Panc1 (cell line): ENCODE results near the gene PLCB1. TPM values are rescaled to one million over a fixed set of nuclear protein-coding genes. Genes with fewer than 3 reads are reported as not detected.

Experiments
- ATAC-seq: fragments of 200-7000 bp; cut with Tn5 transposase; 2 replicates; pipeline ENCODE4 v1.9.1; 2020; ENCODE audit warnings: mild to moderate bottlenecking, moderate library complexity
- Bru-seq: library from RNA; stranded (reverse); fragments of 400-500 nt; gene quantifications from one replicate; lab custom pipeline; 2021; lab: Mats Ljungman, UMichigan
- BruChase-seq, 2 experiments: library from RNA; stranded (reverse); fragments of 400-500 nt; gene quantifications; one replicate each; lab custom pipeline; 2021; lab: Mats Ljungman, UMichigan
- BruUV-seq: library from RNA; stranded (reverse); fragments of 400-500 nt; replicated peaks from 2 replicates; lab custom pipeline; 2021; lab: Mats Ljungman, UMichigan
- CTCF ChIA-PET: fragments of 300-600 bp; sonication (Branson Sonifier 250); formaldehyde crosslinking; loops from one replicate; lab custom pipeline; 2022; ENCODE audit warnings: antibody characterized with exemption; lab: Charles Lee
- POLR2A ChIA-PET: fragments of 300-600 bp; sonication (Branson Sonifier 250); formaldehyde crosslinking; loops from one replicate; lab custom pipeline; 2022; ENCODE audit warnings: antibody characterized with exemption; lab: Charles Lee
- DNase-seq: peaks from one replicate; pipeline ENCODE4 v3.0.0-alpha.2; 2010; ENCODE audit warnings: low read depth, low spot score
- H3K27ac ChIP-seq: 2 replicates; pipeline ENCODE4 v1.5.1; 2011; ENCODE audit warnings: mild to moderate bottlenecking, low read length, inconsistent platforms
- H3K27me3 ChIP-seq: fragments of 200-500 bp; sonication (Bioruptor generic); 2 replicates; pipeline ENCODE4 v1.6.0; 2014; ENCODE audit warnings: low read length, inconsistent platforms; ENCODE audit not compliant: control insufficient read depth, insufficient read depth
- H3K36me3 ChIP-seq: fragments of 200-500 bp; sonication (Bioruptor generic); 2 replicates; pipeline ENCODE4 v1.5.1; 2014; ENCODE audit warnings: inconsistent platforms, mild to moderate bottlenecking, low read length, moderate library complexity; ENCODE audit not compliant: control insufficient read depth, insufficient read depth
- H3K4me1 ChIP-seq: 2 replicates; pipeline ENCODE4 v1.5.1; 2011; ENCODE audit warnings: inconsistent platforms, mild to moderate bottlenecking, low read length, moderate library complexity; ENCODE audit not compliant: control insufficient read depth, insufficient read depth
- H3K4me3 ChIP-seq, 2 experiments: 2 replicates each; pipeline ENCODE4 v1.5.1; 2011 to 2012; ENCODE audit warnings: low read depth in 2 of 2, low read length in 2 of 2, mild to moderate bottlenecking in 2 of 2, inconsistent platforms in 1 of 2, moderate library complexity in 1 of 2
- H3K9me3 ChIP-seq: fragments of 200-500 bp; sonication (Bioruptor generic); 2 replicates; pipeline ENCODE4 v1.5.1; 2014; ENCODE audit warnings: low read depth, mild to moderate bottlenecking, inconsistent platforms, low read length, moderate library complexity; ENCODE audit not compliant: control insufficient read depth, insufficient read depth
- POLR2AphosphoS5 ChIP-seq: IDR thresholded peaks from 2 replicates; pipeline ENCODE4 v1.6.1; 2012; ENCODE audit warnings: mild to moderate bottlenecking, low read depth, low read length, moderate library complexity
- SIN3A ChIP-seq: IDR thresholded peaks from 2 replicates; pipeline ENCODE4 v1.6.1; 2012; ENCODE audit warnings: low read depth, mild to moderate bottlenecking, low read length, moderate library complexity, borderline replicate concordance; ENCODE audit not compliant: insufficient read depth
- in situ Hi-C: cut with HindIII; loops from 2 replicates; pipeline ENCODE4 v1.10.0; 2016; ENCODE audit warnings: low sequenced_read_pairs, low pct_unique_long_range_greater_than_20kb
- intact Hi-C: fragments of 100-400 bp; cut with micrococcal nuclease; formaldehyde crosslinking; loops from one replicate; pipeline ENCODE4 v1.10.0; 2022; ENCODE audit not compliant: unreplicated experiment
- long read RNA-seq: library from polyadenylated mRNA; unstranded; transcript quantifications from one replicate; pipeline ENCODE4 v2.0.0, GENCODE V29; 2021; ENCODE audit not compliant: unreplicated experiment
- polyA plus RNA-seq: library from polyadenylated mRNA; unstranded; fragments of >200 nt; gene quantifications from one replicate; pipeline ENCODE4 v1.2.1, GENCODE V29; 2012; ENCODE audit warnings: missing spikeins; ENCODE audit not compliant: insufficient read length
- total RNA-seq: library from RNA; stranded (reverse); gene quantifications from one replicate; pipeline ENCODE4 v1.2.1, GENCODE V29; 2021; ENCODE audit not compliant: unreplicated experiment
- TF ChIP-seq, protein P1 (sequence below), 2 experiments: IDR thresholded peaks; 2 replicates each; pipeline ENCODE4 v1.6.1; 2011 to 2012; ENCODE audit warnings: low read depth in 2 of 2, control low read depth in 1 of 2, low read length in 1 of 2, mild to moderate bottlenecking in 1 of 2, moderate library complexity in 1 of 2; ENCODE audit not compliant: insufficient read depth in 1 of 2
- TF ChIP-seq, protein P2 (sequence below): fragments of 450-650 bp; IDR thresholded peaks from 2 replicates; pipeline ENCODE4 v1.5.1; 2017; ENCODE audit warnings: mild to moderate bottlenecking

The PLCB1 gene
- 0.59 TPM for total RNA-seq
- 0.21 TPM for polyA plus RNA-seq
- percentile 18 among the genes with signal in this experiment for Bru-seq, nascent RNA
- percentile 14 among the genes with signal in this experiment for BruChase-seq, experiment 1, labeled RNA remaining after a 2-hour chase
- percentile 15 among the genes with signal in this experiment for BruChase-seq, experiment 2, labeled RNA remaining after a 6-hour chase
- long read RNA-seq: 0 reads

DNA sequence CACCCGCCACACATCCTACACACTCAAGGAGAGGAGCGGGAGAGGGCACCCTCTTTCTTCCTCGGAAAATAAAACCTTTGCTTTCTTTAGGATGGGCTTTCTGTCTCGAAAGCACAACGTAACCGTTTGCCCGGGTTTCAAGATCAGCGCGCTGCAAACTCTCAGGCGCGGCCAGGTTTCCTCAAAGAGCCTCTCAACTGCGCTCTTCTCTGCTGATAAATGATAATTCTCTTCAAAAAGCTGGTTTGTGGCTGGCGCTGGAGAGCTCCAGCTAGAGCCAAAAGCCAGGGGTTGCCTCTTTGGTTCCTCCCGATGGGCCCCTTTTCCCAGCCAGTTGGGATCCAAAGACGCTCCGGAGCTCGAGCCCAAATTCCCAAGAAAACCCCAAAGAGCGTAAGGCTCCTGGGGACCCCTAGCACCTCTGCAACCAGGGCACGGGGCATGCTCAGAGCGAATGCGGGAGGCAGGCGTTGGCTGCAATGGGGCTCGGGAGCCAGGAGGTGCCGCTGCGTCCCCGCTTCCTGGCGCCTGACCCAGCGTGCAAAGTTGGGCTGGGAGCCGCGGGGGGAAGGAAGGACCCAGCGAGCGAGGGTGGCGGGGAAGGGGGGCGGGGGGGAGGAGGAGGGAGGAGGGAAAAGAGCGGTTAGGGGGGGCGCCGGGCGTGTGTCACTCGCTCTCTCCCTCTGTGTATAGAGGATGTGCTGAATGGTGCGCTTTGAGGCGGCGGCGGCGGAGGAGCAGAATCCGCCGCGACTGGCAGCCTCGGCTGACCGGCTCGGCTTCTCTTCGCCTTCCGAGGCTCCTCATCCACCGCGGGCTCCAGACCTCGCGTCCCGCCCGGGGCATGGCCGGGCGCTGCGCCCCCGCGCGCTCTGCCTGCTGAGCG, at the start of gene PLCB1:
PLCB1 (plus strand) TSS at position 669 of the 886 bp plus-strand sequence. CDS start 386 bp downstream, outside the sequence.
- ChIA-PET POLR2A (no interaction called here), CTCF (interaction anchor here (0.6 kb wide), 1 partner anchor 197 kb away, joined by 11 read pairs; no protein-coding TSS in a partner anchor)
- Histone ChIP-seq H3K27ac (no peak within 1 kb of the TSS), H3K9me3 (no peaks in the 10 kb centered on the region), H3K4me3 (peak within 1 kb of the TSS; percentile 33 to 44; a peak in 3 of 4 replicates), H3K27me3 (peaks cover 18% of the 10 kb centered on the region), H3K4me1 (peaks cover 3% of the 10 kb centered on the region; the same call in 1 of the 2 replicates), H3K36me3 (no peaks in the 10 kb centered on the region)
- ATAC-seq (peak; percentile 98), DNase-seq (peak; percentile 20)
- TF ChIP-seq, protein P1, sequence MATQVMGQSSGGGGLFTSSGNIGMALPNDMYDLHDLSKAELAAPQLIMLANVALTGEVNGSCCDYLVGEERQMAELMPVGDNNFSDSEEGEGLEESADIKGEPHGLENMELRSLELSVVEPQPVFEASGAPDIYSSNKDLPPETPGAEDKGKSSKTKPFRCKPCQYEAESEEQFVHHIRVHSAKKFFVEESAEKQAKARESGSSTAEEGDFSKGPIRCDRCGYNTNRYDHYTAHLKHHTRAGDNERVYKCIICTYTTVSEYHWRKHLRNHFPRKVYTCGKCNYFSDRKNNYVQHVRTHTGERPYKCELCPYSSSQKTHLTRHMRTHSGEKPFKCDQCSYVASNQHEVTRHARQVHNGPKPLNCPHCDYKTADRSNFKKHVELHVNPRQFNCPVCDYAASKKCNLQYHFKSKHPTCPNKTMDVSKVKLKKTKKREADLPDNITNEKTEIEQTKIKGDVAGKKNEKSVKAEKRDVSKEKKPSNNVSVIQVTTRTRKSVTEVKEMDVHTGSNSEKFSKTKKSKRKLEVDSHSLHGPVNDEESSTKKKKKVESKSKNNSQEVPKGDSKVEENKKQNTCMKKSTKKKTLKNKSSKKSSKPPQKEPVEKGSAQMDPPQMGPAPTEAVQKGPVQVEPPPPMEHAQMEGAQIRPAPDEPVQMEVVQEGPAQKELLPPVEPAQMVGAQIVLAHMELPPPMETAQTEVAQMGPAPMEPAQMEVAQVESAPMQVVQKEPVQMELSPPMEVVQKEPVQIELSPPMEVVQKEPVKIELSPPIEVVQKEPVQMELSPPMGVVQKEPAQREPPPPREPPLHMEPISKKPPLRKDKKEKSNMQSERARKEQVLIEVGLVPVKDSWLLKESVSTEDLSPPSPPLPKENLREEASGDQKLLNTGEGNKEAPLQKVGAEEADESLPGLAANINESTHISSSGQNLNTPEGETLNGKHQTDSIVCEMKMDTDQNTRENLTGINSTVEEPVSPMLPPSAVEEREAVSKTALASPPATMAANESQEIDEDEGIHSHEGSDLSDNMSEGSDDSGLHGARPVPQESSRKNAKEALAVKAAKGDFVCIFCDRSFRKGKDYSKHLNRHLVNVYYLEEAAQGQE (IDR thresholded peaks at IDR 0.05; ENCODE audit: insufficient read depth in 1 of 2, low read depth in 2 of 2, low read length in 1 of 2): 0 out of 4 replicates have a peak, but pooled peaks of 1 of the 2 experiments have one; percentile 16
- TF ChIP-seq, protein P2, sequence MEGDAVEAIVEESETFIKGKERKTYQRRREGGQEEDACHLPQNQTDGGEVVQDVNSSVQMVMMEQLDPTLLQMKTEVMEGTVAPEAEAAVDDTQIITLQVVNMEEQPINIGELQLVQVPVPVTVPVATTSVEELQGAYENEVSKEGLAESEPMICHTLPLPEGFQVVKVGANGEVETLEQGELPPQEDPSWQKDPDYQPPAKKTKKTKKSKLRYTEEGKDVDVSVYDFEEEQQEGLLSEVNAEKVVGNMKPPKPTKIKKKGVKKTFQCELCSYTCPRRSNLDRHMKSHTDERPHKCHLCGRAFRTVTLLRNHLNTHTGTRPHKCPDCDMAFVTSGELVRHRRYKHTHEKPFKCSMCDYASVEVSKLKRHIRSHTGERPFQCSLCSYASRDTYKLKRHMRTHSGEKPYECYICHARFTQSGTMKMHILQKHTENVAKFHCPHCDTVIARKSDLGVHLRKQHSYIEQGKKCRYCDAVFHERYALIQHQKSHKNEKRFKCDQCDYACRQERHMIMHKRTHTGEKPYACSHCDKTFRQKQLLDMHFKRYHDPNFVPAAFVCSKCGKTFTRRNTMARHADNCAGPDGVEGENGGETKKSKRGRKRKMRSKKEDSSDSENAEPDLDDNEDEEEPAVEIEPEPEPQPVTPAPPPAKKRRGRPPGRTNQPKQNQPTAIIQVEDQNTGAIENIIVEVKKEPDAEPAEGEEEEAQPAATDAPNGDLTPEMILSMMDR: peak; percentile 91
- TF ChIP-seq SIN3A: no peak
- in situ Hi-C loops (no loop called here), intact Hi-C loops (loop anchor here (1.0 to 5.0 kb wide), 2 partner anchors 255 to 588 kb away; no protein-coding TSS in a partner anchor)
- no TSS peak for BruUV-seq

DNA sequence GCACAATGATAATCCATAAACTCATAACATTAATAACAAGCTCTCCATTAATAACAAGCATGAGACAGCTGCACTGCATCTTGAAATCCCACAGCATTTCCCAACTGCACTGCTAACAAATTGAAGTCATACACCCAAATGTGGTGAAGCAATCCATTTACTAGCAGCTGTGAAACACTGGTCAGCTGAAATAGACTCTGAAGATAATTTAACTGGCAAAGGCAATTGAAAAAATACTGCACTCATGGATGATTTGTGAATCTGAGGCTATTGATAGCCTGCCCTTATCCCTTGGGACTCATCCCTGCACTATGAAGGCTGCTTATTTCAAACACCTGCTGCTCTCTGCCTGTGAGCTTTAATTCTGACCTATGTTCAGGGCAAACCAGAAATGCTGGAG, 49.1 kb upstream of the PLCB1 start:
- DNase-seq (no peak), ATAC-seq (no peak)
- no peaks in the 10 kb centered on the region for H3K36me3 ChIP-seq
- BruUV-seq: no TSS peak
- no peaks in the 10 kb centered on the region for H3K9me3 ChIP-seq
- ChIA-PET POLR2A (no interaction called here), CTCF (interaction anchor here (0.6 kb wide), 1 partner anchor 56 kb away, joined by 3 read pairs; no protein-coding TSS in a partner anchor)
- TF ChIP-seq POLR2AphosphoS5: no peak
- intact Hi-C loops (no loop called here), in situ Hi-C loops (no loop called here)
- H3K27me3 ChIP-seq: no peaks in the 10 kb centered on the region
- H3K27ac ChIP-seq: no peak overlapping the region
- no peak overlapping the region for H3K4me3 ChIP-seq
- H3K4me1 ChIP-seq: no peaks in the 10 kb centered on the region
